SK-N-MC (cell line): Measurements from ENCODE around the gene DHRS13.
"Not testable (repeated sequence)": the region's sequence is repeated elsewhere in the genome, so short reads cannot be mapped to it uniquely, and the experiment has no call there.

Experiments
- DNase-seq: peaks from one replicate; pipeline ENCODE4 v3.0.0-alpha.2; 2011; ENCODE audit warnings: low read depth, low spot score
- H3K27ac ChIP-seq: fragments of 200-600 bp; sonication (generic); 2 replicates; pipeline ENCODE4 v1.5.1; 2016; ENCODE audit warnings: mixed run types
- H3K36me3 ChIP-seq: fragments of 200-600 bp; sonication (generic); 2 replicates; pipeline ENCODE4 v1.6.1; 2017; ENCODE audit warnings: antibody characterized with exemption, low read length, mixed read lengths; ENCODE audit not compliant: insufficient read depth
- H3K4me3 ChIP-seq: fragments of 200-600 bp; sonication (generic); 2 replicates; pipeline ENCODE4 v1.5.1; 2016
- H3K9ac ChIP-seq: fragments of 200-600 bp; sonication (generic); 2 replicates; pipeline ENCODE4 v1.8.0; 2017; ENCODE audit warnings: mixed run types, mixed read lengths; ENCODE audit not compliant: insufficient read length
- H3K9me3 ChIP-seq: fragments of 200-600 bp; sonication (generic); 2 replicates; pipeline ENCODE4 v1.6.1; 2017; ENCODE audit warnings: low read depth, mild to moderate bottlenecking, antibody characterized with exemption, low read length, moderate library complexity, mixed read lengths
- EZH2 ChIP-seq: fragments of 200-600 bp; sonication (generic); IDR thresholded peaks from one replicate; pipeline ENCODE4 v1.6.1; 2017; ENCODE audit warnings: antibody characterized with exemption
- FOXP2 ChIP-seq: optimal IDR thresholded peaks from 2 replicates; pipeline ENCODE3; 2011; ENCODE audit warnings: mild to moderate bottlenecking, moderate library complexity; ENCODE audit not compliant: insufficient read depth; ENCODE audit errors: extremely low read length, control extremely low read depth
- POLR2AphosphoS5 ChIP-seq: IDR thresholded peaks from 2 replicates; pipeline ENCODE4 v1.6.1; 2012; ENCODE audit warnings: mild to moderate bottlenecking, low read depth, low read length, borderline replicate concordance

Gene DHRS13

DNA sequence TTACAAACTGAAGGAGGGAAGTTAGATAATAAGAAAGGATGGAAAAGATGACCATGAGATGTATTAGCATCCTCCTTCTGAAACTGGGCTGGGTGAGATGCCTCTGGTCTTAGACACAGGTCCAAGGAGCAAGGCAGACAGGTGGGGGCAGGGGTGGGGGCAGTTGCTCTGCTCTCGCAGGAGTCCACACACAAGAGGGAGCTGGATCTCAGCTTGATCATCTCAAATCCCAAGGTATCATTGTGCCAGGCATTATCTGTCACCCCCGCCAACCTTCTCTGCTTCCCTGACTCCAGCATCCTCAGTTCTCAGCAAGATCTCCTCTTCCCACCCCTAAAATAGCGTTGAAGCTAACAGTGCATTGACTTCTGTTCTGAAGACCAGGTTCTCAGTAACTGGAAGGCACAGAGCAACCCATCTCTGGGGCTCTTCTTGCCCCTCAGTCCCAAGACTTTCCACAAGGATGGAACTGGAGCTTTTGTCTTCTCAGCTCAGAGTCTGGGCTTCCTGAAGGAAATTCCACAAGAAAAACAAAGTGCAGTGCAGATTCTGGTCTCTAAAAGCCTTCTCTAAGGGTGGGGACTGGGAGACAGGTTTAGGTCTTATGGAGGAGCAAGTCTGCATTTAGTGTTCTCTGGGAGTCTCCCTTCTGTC lies 7.0 kb downstream of the DHRS13 start:
- H3K36me3 ChIP-seq, result peaks cover 7% of the 10 kb centered on the region
- H3K4me3 ChIP-seq, result peak overlapping the region; percentile 83
- peak overlapping the region; percentile 85 for H3K27ac ChIP-seq
- H3K9ac ChIP-seq, result peak overlapping the region; percentile 71
- TF ChIP-seq POLR2AphosphoS5, result no peak
- no peak for TF ChIP-seq EZH2
- no peak for TF ChIP-seq FOXP2
- DNase-seq, result no peak
- no peaks in the 10 kb centered on the region for H3K9me3 ChIP-seq

GRCh38 chr17:28893248-28894183 lies 9.4 kb downstream of the DHRS13 start:
- H3K9me3 ChIP-seq, DNase-seq, H3K36me3 ChIP-seq, H3K4me3 ChIP-seq, H3K9ac ChIP-seq, H3K27ac ChIP-seq: not testable (repeated sequence)

DNA sequence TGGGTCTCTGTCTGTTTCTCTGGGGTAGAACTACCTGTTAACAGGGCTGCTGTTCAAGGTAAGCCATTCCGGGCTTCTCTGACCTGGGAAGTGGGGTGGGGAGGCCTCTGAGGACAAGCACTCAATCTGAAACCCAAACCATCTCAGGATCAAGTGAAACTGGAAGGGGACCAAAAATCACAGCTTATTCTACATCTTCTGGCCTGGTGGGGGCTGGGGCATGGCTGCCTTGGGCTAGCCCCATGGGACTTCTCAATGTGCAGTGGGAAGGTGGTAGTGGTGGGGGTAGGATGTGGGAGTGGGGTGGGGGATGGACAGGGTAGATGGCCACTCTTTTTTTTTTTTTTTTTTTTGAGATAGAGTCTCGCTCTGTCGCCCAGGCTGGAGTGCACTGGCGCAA lies 10.9 kb downstream of the DHRS13 start:
- TF ChIP-seq FOXP2 (no peak), EZH2 (no peak), POLR2AphosphoS5 (no peak)
- Histone ChIP-seq H3K36me3 (no peaks in the 10 kb centered on the region), H3K9me3 (no peaks in the 10 kb centered on the region), H3K4me3 (no peak overlapping the region), H3K9ac (no peak overlapping the region), H3K27ac (no peak overlapping the region)
- no peak for DNase-seq

DNA sequence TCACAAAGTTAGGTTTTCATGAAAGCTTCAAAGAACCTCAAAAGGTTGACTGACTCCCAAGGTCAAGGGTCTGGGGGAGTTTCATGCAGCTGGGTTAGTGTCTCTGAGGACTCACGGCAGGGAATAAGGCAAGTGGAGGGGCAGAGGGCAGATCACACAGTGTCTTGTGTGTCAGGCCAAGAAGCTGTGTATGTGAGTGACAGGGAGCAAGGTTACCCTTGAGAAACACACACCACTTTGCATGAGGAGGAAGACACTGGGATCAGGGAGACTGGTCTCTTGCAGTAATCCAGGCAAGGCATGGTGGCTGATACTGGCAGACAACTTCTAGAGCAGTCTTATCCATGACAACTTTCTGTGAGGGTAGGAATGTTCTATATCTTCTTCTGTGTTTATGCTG lies 11.7 kb downstream of the DHRS13 start:
- Histone ChIP-seq H3K36me3 (no peaks in the 10 kb centered on the region), H3K9ac (no peak overlapping the region), H3K4me3 (no peak overlapping the region), H3K9me3 (no peaks in the 10 kb centered on the region), H3K27ac (no peak overlapping the region; the same call in 1 of the 2 replicates)
- no peak for DNase-seq
- TF ChIP-seq EZH2, result no peak
- no peak for TF ChIP-seq POLR2AphosphoS5
- TF ChIP-seq FOXP2, result no peak

GRCh38 chr17:28889996-28890395 lies 12.9 kb downstream of the DHRS13 start:
- TF ChIP-seq EZH2 (no peak), POLR2AphosphoS5 (no peak), FOXP2 (no peak)
- Histone ChIP-seq H3K9ac (no peak overlapping the region), H3K27ac (no peak overlapping the region), H3K4me3 (no peak overlapping the region), H3K9me3 (no peaks in the 10 kb centered on the region), H3K36me3 (no peaks in the 10 kb centered on the region)
- no peak for DNase-seq

GRCh38 chr17:28888832-28889231 lies 14.0 kb downstream of the DHRS13 start:
- Histone ChIP-seq H3K27ac (no peak overlapping the region), H3K9me3 (no peaks in the 10 kb centered on the region)

DNA sequence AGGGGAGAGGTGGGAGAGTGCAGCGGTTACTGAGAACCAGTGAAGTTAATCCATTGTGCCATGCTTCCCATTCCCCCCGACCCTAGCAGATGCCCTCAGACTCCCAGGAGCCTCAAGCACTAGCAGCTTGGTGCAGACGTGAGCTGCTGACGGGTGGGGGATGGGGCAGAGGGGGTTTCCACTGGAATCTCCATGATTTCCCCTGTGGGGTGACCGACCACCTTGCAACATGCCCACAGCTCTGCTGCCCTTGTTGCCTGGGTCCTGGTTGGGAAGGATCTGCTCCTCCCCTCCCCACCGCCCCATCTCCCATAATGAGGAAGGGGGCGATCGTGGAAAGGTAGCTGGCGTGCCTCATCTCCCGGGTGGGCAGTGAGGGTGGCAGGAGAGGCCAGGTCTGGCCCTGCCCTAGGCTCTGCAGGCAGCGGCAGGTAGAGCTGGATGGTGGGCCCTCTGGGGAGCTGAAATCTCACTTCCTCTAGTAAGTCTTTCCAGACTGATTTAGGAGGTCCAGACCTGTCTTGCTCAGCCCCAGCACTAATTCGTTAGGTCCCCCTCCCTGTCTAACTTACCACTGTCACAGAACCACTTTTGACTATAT lies 14.9 kb downstream of the DHRS13 start:
- no peak for TF ChIP-seq FOXP2
- no peak for TF ChIP-seq EZH2
- TF ChIP-seq POLR2AphosphoS5, result no peak
- Histone ChIP-seq H3K9ac (no peak overlapping the region), H3K27ac (no peak overlapping the region), H3K9me3 (no peaks in the 10 kb centered on the region), H3K36me3 (no peaks in the 10 kb centered on the region), H3K4me3 (no peak overlapping the region)
- DNase-seq, result no peak

More at GRCh38 chr17:28888832-28889231, 14.0 kb downstream of the DHRS13 start:
- Histone ChIP-seq H3K9ac (no peak overlapping the region), H3K4me3 (no peak overlapping the region), H3K36me3 (no peaks in the 10 kb centered on the region)
- no peak for TF ChIP-seq POLR2AphosphoS5
- TF ChIP-seq FOXP2, result no peak
- TF ChIP-seq EZH2, result no peak
- no peak for DNase-seq

DNA sequence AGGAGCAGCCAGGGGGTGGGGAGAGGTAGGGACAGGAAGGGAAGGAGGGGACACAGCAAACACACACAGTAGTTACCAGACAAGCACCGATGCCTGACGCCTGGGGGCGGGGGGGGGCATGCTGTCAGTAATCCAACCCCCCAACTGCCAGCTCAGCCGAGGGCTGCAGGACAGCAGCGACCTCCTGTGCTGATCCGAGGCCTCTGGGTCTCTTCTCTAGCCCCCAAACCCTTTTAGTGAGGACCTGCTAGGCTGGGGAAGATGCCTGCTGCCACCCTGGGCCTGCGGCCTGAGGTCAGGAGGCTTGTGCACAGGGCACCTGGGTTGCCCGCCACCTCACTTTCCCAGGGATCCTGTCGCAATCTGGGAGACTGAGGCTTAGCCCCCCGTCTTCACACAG lies 16.9 kb downstream of the DHRS13 start:
- Histone ChIP-seq H3K27ac (no peak overlapping the region), H3K36me3 (no peaks in the 10 kb centered on the region), H3K9ac (no peak overlapping the region), H3K4me3 (no peak overlapping the region), H3K9me3 (no peaks in the 10 kb centered on the region)
- TF ChIP-seq EZH2, result no peak
- no peak for TF ChIP-seq FOXP2
- no peak for DNase-seq

DNA sequence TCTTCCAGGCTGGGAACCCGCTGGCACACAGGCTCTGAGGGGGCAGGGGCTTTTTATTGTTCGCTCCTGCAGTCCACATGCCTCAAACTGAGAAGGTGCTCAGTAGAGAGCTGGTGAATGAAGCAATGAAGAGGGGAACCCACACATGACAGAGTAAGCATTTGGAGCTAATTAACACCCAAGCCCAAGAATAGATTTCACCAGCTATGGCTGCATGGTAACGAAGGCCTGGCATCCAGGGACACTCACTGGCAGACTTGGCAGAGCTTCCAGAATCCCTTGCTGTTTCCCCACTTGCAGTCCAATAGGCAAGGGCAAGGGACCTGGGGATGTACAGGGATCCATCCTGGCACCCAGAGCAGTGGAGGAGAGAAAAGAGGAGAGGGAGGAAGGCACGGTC lies 17.5 kb downstream of the DHRS13 start:
- Histone ChIP-seq H3K9me3 (no peaks in the 10 kb centered on the region), H3K9ac (no peak overlapping the region), H3K4me3 (no peak overlapping the region), H3K36me3 (no peaks in the 10 kb centered on the region; the same call in 1 of the 2 replicates), H3K27ac (no peak overlapping the region)
- no peak for TF ChIP-seq EZH2
- TF ChIP-seq POLR2AphosphoS5, result no peak
- TF ChIP-seq FOXP2, result no peak
- no peak for DNase-seq
